Pancreas (tissue), 10 donors: ENCODE data around the gene BLVRB. TPM values are rescaled to one million over a fixed set of nuclear protein-coding genes. Genes with fewer than 3 reads are reported as not detected.
A peak's percentile ranks its signal among the peaks of the same experiment; 100 is the strongest.

Experiments
- ATAC-seq, 4 donors: fragments of 200-7000 bp; cut with Tn5 transposase; one replicate each; pipeline versions ENCODE4 v1.8.0 to v1.9.1; 2020; ENCODE audit warnings: mild to moderate bottlenecking in 4 of 4, moderate library complexity in 4 of 4
- DNase-seq, 6 donors: peaks; one replicate each; pipeline ENCODE4 v3.0.0-alpha.2; 2020
- FAIRE-seq: peaks from 2 replicates; lab custom pipeline; 2012; peaks lifted over from hg19 to GRCh38; lab: Jason Lieb, UNC
- H3K27ac ChIP-seq, 4 donors: fragments of 200-600 bp; sonication (generic); 1 replicate in 3 of 4; 2 replicates in 1 of 4; pipeline versions ENCODE4 v1.5.0 to v1.8.0; 2020
- H3K27me3 ChIP-seq, 4 donors: fragments of 200-600 bp; one replicate each; pipeline ENCODE4 v1.8.0; 2021
- H3K36me3 ChIP-seq, 3 donors: fragments of 200-600 bp; sonication (generic) in 1 of 3; one replicate each; pipeline versions ENCODE4 v1.5.0 to v1.8.0; 2020 to 2021
- H3K4me1 ChIP-seq, 3 donors: fragments of 200-600 bp; one replicate each; pipeline ENCODE4 v1.8.0; 2021
- H3K4me3 ChIP-seq, 4 donors: fragments of 200-600 bp; sonication (generic) in 2 of 4; one replicate each; pipeline versions ENCODE4 v1.5.0 to v1.8.0; 2020 to 2021
- H3K9me3 ChIP-seq, 4 donors: fragments of 200-600 bp; one replicate each; pipeline ENCODE4 v1.8.0; 2021
- WGBS, 2 donors: extraction: QIAGEN DNeasy Blood & Tissue Kit; methylation state at CpG; one replicate each; pipeline ENCODE4 v1.1.7; 2013; 5-methylcytosine and 5-hydroxymethylcytosine counted together
- intact Hi-C, 3 donors: fragments of 100-400 bp; cut with DNase I; formaldehyde crosslinking; loops; one replicate each; pipeline versions ENCODE4 v1.11.1 to v1.14.2; 2022
- polyA plus RNA-seq, 2 donors: library from polyadenylated mRNA; stranded (reverse); fragments of 200-250 nt; gene quantifications; one replicate each; pipeline ENCODE4 v1.2.3, GENCODE V29; 2013
- total RNA-seq, 6 donors: library from RNA; stranded (reverse); fragmentation: NEBNext Ultra II Directional in 4 of 6; extraction: Animal tissue kit (Norgen Biotek cat#: 25700) in 4 of 6; gene quantifications; one replicate each; pipeline versions ENCODE4 v1.2.1 to v1.2.4, GENCODE V29; 2021 to 2023
- TF ChIP-seq, protein P1 (sequence below), 4 donors: fragments of 200-600 bp; sonication (generic) in 3 of 4; IDR thresholded peaks; one replicate each; pipeline versions ENCODE4 v1.5.0 to v1.8.0; 2021; ENCODE audit warnings: antibody characterized with exemption in 4 of 4
- donor health status: healthy with polysubstance abuse.
- donor health status: DM: no; HTN: no; CAD: no; lungs with moderate emphysema.
- donor health status: DM: no; HTN: no; CAD: no.
- donor health status: control.
- donor health status: control.
- donor health status: Bipolar disorder and iron deficiency.
- donor health status: DM: yes; HTN: yes; CAD: no.
- donor health status: DM: no; HTN: no; CAD: no.
- donor health status: DM: no; HTN: no; CAD: no.
- donor health status: DM: yes; HTN: yes; CAD: no.

Gene BLVRB
- total and polyA plus RNA-seq, 8 donors = 24.1 to 49.4 (median 37.4) TPM

DNA sequence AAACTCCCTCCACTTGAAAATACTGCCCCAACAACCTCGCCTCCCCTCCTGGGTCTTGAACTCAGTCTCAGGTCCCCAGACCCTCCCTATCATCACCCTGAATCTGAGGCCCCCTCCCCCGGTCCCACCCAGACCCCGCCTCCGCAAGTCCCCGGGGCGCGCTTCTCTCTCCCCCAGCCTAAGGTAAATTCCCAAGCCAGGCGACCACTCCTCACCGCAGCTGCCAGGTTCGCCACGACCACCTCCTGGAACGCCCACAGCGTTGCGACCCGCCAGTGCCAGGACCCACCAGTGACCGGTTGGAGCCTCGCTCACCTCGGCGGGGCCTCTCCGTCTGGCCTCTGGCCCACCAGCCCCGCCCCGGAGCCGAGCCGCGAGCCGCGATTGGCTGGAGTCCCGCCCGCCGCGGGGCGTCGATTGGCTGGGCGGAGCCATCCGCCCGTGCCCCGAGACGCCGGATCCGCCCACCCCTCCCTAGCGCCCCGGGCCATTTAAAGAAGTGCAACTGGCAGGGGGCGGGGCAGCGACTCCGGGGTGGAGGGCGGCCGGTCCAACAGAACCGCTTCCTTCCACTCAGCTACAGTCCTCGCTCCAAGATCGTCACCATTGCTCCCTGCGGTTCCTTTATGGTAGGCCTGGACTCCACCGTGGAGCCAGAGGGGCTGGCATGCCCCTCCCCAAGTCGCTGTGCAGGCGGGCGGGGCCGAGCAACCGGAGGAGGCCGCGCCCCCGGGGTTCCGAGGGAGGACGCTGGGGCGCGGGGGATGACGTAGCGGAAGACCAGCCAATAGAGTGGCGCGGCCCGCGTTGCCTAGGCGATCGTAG, 21.3 kb downstream of the BLVRB start, which contains the start of gene SERTAD3:
SERTAD3 (minus strand) TSS at position 336 of the 825 bp plus-strand sequence. CDS start 2,255 bp downstream, outside the sequence.
- intact Hi-C loops = no loop called here
- no peaks in the 10 kb centered on the region for H3K27me3 ChIP-seq
- FAIRE-seq = no peak

DNA sequence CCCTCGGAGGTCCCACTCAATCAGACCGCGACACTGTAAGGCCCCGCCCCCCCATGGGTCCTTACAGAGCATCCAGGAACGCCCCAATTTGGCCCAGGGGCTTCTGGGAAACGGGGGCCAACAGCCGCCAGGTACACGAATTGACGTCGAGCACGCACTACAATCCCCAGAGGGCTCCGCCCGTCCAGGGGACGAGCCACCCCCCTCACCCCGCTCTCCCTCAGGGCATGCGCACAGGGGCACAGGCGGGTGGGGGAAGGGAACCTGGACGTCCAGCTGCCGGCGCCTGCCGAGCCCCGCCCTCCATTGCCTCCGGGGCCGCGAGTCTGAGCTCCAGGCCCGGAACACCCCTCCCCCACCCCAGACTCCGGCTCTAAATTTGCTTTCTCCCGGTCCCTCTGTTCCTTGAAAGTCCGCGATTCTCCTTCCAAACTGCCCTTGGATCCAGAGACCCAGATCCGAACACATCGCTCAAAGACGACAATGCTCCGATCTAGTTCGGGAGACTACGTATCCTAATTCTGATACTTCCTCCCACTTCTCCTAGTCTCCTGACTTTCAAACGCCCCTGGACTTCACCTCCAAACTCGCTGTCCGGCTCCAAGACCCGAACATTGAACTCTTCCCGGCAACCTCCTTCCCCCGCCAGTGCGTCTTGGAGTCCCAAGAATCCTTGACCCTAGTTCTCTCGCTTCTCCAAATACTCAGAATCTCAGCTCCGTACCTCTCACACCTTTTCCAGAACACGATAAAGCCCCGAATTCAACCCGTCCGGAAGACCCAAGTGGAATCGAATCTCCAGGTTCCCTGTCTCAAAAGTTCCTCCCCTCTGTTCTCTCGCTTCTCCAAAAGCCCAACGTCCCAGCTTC, 22.2 kb downstream of the BLVRB start:
- Histone ChIP-seq H3K27me3 (no peaks in the 10 kb centered on the region), H3K4me1 (peaks cover 0 to 11% (median 0%) of the 10 kb centered on the region in 3 donors), H3K36me3 (peaks cover 0 to 11% (median 5%) of the 10 kb centered on the region in 3 donors), H3K4me3 (peak overlapping the region; percentile 48 to 78 (median 72)), H3K27ac (peak overlapping the region; percentile 79 to 94 (median 90)), H3K9me3 (no peaks in the 10 kb centered on the region)
- DNase-seq (peak; percentile 96 to 100 (median 100)), FAIRE-seq (peak; percentile 68), ATAC-seq (peak; percentile 82 to 91 (median 85))
- TF ChIP-seq, protein P1, sequence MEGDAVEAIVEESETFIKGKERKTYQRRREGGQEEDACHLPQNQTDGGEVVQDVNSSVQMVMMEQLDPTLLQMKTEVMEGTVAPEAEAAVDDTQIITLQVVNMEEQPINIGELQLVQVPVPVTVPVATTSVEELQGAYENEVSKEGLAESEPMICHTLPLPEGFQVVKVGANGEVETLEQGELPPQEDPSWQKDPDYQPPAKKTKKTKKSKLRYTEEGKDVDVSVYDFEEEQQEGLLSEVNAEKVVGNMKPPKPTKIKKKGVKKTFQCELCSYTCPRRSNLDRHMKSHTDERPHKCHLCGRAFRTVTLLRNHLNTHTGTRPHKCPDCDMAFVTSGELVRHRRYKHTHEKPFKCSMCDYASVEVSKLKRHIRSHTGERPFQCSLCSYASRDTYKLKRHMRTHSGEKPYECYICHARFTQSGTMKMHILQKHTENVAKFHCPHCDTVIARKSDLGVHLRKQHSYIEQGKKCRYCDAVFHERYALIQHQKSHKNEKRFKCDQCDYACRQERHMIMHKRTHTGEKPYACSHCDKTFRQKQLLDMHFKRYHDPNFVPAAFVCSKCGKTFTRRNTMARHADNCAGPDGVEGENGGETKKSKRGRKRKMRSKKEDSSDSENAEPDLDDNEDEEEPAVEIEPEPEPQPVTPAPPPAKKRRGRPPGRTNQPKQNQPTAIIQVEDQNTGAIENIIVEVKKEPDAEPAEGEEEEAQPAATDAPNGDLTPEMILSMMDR (IDR thresholded peaks at IDR 0.05) = no peak
- intact Hi-C loops = no loop called here
- 0% methylated on average over 50 to 52 of the region's 52 CpGs for WGBS, 2 donors

More for the DNA sequence above, 21.3 kb downstream of the BLVRB start, which contains the start of gene SERTAD3:
- TF ChIP-seq, protein P1 (IDR thresholded peaks at IDR 0.05) = no peak
- peak within 1 kb of the TSS; percentile 79 to 94 (median 90) for H3K27ac ChIP-seq
- H3K4me1 ChIP-seq = peaks cover 0 to 11% (median 0%) of the 10 kb centered on the region in 3 donors
- peak; percentile 96 to 99 (median 98) for DNase-seq
- peak; percentile 81 to 91 (median 85) for ATAC-seq
- peaks cover 0 to 11% (median 5%) of the 10 kb centered on the region in 3 donors for H3K36me3 ChIP-seq
- 0% methylated on average over 68 to 72 of the region's 72 CpGs for WGBS, 2 donors
- peak within 1 kb of the TSS; percentile 48 to 78 (median 72) for H3K4me3 ChIP-seq
- no peaks in the 10 kb centered on the region for H3K9me3 ChIP-seq

DNA sequence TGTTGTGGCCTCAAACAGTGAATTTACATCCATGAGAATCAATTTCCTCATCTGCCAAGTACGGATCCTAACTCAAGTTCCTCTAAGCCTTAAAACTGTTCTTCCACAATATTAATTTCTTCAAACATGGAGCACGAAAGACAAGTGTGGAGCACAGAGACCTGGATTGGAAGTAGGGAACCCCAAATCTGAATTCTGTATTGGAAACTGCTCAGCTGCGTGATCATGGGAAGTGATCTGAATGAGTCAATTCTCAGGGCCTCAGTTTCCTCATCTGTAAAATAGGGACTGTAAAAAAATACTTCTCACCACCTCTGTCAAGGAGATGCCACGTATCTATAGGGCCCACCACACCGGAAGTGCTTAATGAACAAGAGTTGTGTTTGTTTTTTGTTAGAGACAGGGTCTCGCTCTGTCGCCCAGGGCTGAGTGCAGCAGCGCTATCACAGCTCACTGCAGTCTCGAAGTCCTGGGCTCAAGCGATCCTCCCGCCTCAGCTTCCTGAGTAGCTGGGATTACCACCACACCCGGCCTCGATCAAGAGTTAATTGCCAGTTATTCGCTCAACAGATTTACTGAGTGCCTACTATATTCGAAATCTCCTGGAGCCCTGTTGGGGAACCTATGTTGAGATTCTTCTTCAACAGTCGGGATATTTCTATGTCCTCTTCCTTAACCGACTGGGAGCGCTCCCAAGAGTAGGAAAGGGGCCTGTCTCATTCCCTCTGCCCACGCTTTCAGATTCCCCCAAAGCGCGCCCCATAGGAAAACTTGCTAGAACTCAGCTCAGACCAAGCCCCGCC, 23.0 kb downstream of the BLVRB start:
- DNase-seq (no peak), ATAC-seq (no peak), FAIRE-seq (no peak)
- 26 to 27% methylated on average over 22 of the region's 22 CpGs for WGBS, 2 donors
- H3K27me3 ChIP-seq = no peaks in the 10 kb centered on the region
- peaks cover 0 to 11% (median 0%) of the 10 kb centered on the region in 3 donors for H3K4me1 ChIP-seq
- intact Hi-C loops = no loop called here
- H3K4me3 ChIP-seq = peak overlapping the region in 2 of 4 donors; percentile 43 to 78
- peak overlapping the region in 2 of 4 donors; percentile 15 to 94 for H3K27ac ChIP-seq
- peaks cover 0 to 11% (median 5%) of the 10 kb centered on the region in 3 donors for H3K36me3 ChIP-seq
- TF ChIP-seq, protein P1 (IDR thresholded peaks at IDR 0.05) = no peak
- no peaks in the 10 kb centered on the region for H3K9me3 ChIP-seq

DNA sequence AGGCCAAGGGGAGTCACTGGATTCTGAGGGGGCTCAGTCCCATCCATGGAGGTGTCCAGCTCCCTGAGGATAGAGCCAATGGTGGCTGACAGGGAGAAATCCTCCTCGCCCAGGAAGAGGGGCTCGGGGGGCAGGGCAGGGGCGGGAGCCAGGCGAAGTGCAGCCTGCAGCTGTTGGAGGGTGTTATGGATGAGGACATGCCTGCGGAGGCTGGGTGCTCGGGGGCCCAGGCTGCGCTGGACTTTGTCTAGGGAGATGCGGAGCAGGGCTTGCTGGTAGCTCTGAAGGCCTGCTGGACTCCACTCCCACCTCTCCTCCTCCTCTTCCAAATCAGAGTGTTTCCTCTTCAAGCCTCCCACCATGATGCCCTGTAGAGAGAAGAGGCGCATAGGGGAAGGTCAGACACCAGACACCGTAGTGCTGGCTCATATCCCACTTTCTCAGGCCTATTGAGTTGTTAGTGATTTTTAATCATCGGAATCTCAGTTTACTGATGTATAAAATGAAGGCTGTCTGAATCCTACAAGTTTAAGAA, 23.8 kb downstream of the BLVRB start:
- Histone ChIP-seq H3K27me3 (no peaks in the 10 kb centered on the region), H3K27ac (no peak overlapping the region), H3K36me3 (peaks cover 0 to 11% (median 5%) of the 10 kb centered on the region in 3 donors), H3K4me3 (no peak overlapping the region), H3K4me1 (peaks cover 0 to 11% (median 0%) of the 10 kb centered on the region in 3 donors), H3K9me3 (no peaks in the 10 kb centered on the region)
- WGBS, 2 donors = 81 to 87% methylated on average over 10 to 11 of the region's 11 CpGs
- intact Hi-C loops = no loop called here
- TF ChIP-seq, protein P1 (IDR thresholded peaks at IDR 0.05) = no peak
- no peak for FAIRE-seq
- peak in 1 of 6 donors; percentile 66 for DNase-seq
- no peak for ATAC-seq
